ENCODE measurements around the gene SLC9A5.

SLC9A5 gene

DNA sequence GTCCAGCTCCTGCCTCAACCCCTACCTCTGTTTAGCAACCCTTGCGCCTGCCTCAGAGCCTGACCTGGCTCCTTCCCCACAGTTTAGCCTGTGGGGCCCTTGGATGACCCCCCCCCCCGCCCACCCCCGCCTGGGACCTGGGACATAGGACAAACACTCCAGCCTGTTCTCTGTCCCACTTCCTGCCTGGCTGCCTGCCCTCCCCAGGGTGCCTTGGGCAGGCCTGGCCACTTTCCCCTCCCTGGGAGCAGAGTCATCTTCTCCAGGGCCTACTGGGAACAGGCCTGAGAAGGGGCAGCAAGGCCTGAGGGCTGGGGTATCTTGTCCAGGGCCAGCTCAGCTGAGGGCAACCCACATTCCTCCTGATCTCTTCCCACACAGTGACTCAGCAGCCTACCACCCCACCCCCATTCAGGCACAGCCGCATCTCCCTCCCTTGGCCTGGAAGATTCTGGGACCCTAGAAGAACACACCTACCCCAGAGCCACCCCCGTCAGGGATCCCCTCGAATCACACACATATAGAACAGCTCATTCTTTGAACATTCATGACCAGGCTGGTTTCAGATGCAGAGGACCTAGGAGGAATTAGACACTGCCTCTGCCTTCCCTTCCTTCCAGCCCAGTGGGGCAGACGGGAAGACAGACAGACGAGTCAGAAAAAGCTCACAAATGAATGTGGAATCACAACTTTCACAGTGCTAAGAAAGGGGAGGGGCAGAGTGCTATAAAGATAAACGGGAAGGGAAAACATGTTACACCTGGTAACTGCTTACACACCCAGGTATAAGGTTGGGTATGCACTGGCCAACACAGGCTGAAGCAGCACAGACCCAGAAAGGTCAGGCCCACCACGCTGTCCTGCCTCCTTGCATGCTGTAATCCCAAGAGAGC is 7.5 kb upstream of the SLC9A5 start:
- DNase-seq, result no peak

DNA sequence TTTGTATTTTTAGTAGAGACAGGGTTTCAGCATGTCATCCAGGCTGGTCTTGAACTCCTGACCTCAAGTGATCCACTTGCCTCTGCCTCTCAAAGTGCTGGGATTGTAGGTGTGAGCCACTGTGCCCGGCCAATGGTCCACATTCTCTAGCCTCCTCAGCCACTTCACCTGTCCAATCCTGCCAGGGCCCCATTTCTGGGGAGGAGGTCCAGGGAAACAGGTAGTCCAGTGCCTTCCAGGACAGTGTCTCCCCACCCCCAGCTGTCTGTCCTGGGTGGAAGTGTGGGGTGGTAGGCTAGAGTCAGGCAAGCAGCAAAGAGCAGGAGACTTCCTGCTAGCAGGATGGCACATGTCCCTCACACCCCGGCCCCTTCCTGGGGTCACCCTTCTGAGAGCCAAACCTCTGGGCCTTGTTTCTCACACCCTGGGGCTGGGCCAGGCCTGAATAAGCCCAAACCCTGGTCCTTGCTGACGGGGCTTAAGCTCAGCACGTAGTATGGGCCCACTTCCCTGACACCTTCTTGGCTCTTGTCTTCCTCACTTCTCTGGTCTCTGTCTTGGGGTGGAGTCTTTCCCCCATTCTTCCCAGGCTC is 6.5 kb upstream of the SLC9A5 start:
- DNase-seq, result no peak

DNA sequence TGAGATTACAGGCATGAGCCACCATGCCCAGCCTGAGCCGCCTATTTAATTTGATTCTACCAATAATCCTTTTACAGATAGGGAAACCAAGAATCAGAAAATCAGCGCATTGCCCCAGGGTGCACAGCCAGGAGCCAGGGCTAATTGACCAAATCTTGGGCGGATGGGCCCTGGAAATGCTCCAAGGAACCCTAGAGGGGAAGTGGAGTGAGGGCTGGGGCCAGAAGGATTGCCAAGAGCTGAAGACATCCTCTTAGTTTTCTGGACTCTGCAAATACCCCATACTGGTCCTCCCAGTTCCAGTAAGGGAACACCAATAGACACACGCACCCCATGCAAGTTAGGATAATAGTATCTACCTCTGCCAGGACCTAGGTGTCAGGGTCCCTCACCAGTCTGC is 5.3 kb upstream of the SLC9A5 start:
- no peak for DNase-seq

DNA sequence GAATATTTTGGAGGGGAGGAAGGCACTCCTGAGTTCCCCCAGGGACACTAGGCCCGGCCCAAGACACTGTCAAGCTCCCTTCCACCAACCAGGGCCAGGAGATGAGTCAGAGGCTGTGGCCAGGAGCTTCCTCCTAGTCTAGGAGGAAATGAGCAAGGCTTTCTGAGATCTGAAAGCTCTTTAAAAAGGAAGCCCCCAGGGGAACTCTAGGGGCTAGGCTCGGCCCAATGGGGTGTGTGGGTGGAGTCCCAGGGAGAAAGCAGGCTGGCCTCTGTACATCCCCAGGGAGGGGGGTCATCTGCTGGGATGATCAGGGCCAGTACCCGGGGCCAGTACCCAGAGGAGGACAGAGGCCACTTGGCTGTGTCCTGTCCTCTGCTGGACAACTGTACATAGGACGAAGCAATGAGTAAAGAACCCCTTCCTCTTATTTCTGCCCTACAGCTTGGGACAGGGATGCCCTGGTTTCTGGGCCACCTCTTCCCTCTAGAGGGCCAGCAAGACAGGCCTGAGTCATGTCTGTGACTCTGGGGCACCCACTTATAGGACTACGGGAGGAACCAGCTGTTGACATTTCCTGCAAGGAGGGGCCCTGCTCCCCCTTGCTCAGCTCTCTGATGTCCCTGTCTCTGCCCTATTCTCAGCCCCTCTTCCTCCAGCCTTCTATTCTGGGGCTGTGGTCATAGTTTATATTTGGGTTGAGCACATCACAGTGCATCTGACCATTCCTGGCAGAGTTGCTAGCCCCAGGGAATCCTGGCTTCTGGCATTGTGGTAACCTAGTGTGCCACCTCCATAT is 4.2 kb upstream of the SLC9A5 start:
- DNase-seq, result peak; percentile 89

DNA sequence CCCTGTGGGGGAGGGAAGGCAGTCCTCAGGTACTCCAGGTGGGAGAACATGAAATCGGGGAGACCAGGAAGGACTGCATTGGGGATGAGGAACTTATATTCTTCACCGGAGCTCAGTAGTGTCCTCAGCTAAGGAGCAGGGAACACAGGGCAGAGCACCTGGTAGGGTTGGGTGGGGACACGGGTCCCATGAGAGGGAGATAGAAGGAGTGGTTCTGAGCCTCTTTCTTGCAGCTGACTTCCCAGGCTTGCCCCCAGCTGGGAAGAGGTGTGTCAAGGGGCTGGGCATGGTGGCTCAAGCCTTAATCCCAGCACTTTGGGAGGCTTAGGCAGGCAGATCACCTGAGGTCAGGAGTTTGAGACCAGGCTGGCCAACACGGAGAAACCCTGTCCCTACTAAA is 3.6 kb upstream of the SLC9A5 start:
- no peak for DNase-seq

DNA sequence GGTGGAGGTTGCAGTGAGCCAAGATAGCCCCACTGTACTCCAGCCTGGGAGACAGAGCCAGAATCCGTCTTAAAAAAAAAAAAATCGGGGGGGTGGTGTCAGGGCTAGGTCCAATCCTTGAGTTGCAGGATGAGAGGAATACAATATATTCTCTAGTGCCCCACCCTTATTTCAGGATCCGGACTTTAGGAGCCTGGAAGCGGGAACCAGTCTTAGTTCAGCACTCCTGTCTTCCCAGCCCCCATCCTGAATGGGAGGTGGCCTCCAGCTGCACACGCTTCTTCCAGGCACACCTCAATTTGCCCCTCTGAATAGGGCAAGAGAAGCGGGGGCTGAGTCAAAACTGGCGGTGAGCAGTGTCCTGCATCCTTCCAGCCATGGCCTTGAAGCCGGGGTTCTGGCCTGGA is 3.1 kb upstream of the SLC9A5 start:
- no peak for DNase-seq

DNA sequence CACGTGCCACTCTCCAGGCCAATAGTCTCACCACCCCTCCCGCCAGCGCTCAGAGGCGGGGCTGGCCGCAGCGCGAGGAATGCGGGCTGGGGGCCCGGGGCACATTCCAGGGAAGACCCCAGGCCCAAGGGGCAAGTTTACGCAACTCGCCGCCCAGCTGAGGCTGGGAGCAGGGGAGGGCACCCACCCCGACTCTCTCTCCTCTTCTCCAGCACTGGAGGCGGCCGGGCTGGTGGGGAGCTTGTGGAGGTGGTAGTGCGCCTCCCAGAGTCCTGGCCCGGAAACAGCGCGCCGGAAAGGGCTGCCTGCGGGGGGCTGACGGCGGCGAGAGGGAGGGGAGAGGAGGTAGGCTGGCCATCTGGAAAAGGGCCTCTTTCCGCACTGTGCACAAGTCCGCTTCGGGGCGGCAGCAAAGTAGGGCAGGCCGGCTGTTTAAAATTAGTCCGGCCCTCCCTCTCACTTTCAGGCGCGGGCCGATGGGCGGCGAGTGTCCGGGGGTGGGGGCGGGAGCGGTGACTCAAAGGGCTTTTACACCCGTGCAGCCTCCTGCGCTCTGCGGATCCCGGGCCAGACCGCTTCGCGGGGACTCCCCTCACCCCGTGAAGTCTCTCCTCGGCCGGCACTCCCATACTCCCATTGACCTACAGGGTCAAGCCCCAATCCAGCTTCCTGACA is 2.6 kb upstream of the SLC9A5 start:
- DNase-seq, result peak; percentile 83

DNA sequence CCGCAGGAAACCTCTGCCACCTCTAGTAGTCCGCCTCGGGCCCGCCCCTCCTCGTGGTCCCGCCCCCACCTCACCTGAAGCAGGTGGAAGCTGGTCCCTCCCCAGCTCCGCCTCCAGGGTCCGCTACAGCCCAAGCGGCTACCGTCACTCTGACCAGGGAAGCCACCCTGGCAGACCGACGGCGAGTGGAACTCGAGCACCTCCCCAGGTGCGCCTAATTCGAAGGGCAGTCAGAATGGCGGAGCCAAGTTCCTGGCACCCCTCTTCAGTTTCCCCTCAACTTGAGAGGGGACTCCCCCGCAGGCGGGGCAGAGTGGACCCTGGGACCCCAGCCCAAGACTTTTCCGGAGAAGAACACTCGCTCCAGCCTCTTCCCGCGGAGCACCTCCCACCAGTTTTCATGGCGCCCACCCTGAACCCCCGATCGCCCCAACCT is 2.0 kb upstream of the SLC9A5 start:
- DNase-seq, result peak; percentile 41

DNA sequence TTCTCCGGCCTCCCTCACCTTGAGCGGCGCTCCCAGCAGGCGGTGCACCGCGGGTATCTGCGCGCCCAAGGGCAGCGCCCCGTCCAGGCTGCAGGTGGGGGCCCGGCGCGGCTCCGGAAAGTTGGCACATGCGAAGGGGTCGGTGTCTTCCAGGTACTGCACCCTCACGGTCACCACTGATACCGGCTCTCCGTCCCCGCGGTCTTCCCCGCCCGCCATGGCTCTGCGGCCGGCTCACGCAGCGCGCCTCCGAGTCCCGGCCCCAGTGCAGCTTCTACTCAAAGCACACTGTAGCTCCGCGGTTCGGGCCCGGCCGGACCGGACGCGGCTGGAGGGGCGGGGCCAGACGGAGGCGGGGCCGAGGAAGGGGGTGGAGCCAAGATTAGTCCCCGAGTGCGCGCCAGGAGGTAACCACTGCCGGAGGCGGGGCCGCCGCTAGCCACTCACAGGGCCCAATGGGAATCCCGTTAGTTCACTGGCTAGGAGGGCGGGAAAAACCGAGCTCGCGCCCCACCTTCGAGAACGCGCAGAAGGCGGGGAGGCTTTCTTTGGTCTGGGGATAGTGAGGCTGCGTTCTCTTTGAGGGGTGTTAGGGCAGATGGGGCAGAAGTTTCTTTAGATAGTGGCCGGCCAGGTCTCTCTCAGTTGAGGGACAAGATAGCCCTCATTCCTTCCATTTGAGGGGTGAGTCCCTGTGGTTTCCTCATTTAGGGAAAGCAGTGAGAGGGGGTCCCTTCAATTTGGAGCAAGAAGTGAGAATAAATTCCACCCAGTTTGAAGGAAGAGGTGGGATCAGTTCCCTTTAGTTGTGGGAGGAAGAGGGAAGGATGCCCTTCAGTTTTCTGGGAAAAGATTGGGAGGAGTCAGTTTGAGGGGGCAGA is 1.3 kb upstream of the SLC9A5 start, which contains the start of gene FHOD1:
Gene FHOD1, minus strand, starts transcription at position 290 of the 881 bp plus-strand sequence. Its CDS starts 71 bp downstream, at position 219.
- DNase-seq, result peak; percentile 99

DNA sequence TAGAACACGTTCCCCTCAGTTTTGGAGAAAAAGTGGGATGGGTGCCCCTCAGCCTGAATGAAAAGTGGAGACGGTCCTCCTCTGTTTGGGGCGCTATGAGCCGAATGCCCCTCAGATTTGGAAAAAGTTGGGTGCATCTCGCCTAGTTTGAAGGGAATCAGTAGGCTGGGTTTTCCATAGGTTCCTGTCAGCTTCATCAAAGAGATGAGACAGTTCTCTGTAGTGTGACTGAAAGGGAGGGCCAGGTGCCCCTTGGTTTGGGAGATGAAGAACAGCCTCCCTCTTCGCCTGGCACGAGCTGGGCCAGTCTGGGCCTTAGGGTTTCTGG is 742 bp upstream of the SLC9A5 start:
- DNase-seq, result peak; percentile 40

DNA sequence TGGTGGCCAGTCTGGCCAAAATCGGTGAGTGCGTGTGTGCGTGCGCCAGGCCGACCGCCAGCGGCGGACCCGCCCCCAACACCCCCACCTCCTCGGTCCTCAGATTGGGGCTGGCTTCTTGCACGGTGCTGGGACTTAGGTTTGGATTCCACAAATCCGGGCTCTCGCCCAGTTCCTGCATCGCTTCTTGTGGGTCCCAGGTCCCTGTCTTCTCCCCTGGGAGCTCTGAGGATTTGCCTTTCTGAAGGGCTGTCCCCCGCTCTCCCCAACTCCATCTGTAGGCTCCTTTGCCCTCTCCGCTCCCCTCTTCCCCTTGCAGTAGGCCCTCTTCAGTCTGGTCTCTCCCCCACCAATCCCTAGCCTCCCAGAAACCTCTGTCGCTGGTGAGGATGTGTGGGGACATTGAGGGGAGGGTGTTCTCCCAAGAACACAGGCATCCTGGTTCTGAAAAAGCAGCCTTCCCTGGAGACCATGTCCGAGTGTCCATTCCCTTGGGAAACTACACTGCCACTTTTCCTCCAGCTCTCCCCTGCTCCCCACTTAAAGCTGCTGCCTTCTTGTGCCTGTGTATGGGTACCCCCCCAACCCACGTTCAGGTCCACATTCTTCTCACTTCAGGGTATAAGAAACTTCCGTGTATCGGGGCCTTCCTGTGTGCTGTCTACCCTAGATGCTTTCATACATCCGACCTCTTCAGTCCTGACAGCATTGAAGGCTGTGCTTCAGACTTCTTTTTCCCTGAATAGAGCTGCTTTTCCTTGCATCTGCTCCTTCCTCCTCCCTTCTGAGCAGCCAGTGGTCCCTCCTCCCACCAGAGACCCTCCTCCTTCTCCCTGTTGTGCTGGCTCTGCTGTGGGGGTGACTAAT is 632 bp downstream of the SLC9A5 start:
- DNase-seq, result no peak

DNA sequence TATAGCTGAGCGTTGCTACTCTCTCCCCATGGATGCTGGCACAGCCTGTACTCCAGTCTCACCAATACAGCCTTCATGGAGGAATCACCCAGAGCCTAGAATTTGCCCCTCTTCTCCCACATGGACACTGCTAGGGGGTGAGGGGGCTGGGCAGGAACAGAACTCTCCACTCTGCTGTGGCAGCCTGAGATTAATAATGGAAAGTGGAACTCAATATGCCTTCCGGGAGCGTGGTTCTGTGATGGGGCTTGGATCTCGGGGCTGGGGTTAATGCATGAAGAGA is 1.2 kb downstream of the SLC9A5 start:
- DNase-seq, result no peak

DNA sequence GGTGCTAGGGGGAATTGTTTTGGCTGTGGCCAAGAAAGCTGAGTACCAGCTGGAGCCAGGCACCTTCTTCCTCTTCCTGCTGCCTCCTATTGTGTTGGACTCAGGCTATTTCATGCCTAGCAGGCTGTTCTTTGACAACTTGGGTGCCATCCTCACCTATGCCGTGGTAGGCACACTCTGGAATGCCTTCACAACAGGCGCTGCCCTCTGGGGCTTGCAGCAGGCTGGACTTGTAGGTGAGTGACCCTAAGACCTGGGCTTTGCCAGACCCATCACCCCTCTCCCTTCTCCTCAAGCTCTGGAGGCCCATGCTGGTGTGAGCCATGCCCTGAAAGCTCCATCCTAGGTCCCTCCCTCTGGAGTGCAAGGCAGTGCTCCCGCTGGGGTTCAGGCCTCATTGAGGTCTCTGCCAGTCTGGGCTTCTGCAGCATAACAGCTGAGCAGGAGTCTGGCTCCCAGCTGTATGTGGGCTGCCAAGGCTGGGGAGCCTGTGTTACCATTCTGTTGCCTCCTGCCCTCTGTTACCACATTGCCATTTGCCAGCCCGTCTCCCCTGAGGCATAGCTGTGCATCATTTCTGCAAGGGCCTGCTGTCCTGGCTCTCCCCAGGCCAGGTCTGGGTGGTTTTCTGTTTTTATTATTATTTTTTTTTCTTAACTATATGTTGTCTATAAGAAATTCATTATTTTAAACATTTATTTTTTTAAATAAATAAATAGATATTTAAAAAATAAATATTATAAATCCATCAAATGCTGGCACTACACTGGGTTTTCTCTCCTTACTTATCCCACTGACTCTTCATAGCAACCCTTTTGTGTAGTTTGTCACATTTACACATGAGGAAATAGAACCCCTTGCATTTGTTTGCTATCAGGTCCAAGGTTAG is 4.1 kb downstream of the SLC9A5 start:
- DNase-seq, result no peak

DNA sequence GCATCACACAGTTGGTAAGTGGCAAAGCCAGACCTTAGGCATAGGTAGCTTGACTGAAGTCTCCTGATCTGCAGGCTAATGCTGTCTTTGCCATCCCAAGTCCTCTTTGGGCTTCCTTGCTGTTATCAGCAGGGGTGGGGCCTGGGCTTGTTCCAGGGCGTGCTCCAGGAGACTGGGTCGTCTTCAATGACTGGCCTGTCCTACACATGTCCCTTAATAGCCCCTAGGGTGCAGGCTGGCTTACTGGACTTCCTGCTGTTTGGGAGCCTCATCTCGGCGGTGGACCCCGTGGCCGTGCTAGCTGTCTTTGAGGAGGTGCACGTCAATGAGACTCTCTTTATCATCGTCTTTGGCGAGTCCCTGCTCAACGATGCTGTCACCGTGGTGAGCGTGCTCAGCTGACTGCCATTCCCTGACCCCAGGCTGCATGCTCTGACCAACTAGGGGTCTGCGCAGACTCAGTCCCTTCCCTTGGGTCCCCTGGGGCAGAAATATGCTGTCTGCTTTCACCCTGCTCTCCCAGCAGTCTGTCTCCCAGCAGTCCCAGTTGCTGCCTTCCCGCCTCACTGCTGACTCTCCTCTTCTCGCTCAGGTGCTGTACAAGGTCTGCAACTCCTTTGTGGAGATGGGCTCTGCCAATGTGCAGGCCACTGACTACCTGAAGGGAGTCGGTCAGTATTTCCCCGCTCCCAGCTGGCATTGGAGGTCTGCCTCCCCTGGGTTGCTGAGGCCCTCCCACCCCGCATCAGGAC is 6.2 kb downstream of the SLC9A5 start:
- peak; percentile 61 for DNase-seq

DNA sequence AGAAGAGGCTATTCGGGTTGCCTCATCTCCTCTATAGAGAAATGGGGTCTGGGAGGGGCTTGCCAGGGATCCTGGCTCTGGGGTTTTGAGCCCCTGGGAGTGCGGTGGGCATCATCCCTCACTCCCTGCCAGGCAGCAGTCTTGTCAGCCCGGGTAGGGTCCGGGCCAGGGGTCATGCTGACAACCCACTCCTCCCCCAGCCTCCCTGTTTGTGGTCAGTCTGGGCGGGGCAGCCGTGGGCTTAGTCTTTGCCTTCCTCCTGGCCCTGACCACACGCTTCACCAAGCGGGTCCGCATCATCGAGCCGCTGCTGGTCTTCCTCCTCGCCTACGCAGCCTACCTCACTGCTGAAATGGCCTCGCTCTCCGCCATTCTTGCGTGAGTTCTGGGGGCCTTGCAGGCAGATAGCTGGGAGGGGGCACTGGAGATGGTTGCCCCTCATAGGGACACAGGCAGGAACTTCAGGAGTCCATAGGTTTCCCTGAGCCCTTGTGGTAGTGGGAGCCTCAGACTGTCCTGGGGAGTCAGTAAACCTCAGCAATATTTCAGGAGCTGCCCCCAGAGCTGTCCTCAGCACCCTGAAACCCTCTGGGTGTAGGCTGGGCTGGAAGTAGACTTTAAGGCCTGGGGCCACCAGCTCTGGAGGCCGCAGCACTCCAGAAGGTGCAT is 6.9 kb downstream of the SLC9A5 start:
- DNase-seq, result no peak

DNA sequence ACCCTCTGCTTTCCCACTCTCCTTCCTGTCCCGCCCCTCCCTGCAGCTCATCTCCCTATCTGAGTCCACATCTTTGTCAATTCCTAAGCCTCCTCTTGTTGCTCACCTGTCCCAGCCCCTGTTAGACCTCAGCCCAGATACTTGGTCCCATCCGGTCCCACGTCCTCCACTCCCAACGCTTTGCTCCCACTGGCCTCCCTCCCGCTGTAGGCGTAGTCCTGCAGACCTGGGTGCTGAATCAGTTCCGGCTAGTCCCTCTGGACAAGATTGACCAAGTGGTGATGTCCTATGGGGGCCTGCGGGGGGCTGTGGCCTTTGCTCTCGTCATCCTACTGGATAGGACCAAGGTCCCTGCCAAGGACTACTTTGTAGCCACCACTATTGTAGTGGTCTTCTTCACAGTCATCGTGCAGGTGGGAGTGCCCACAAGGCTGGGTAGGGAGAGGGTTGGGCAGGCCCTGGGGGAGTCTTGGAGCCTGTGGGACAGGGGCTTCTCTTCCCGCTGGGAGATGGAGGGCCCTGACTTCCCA is 8.0 kb downstream of the SLC9A5 start:
- no peak for DNase-seq

DNA sequence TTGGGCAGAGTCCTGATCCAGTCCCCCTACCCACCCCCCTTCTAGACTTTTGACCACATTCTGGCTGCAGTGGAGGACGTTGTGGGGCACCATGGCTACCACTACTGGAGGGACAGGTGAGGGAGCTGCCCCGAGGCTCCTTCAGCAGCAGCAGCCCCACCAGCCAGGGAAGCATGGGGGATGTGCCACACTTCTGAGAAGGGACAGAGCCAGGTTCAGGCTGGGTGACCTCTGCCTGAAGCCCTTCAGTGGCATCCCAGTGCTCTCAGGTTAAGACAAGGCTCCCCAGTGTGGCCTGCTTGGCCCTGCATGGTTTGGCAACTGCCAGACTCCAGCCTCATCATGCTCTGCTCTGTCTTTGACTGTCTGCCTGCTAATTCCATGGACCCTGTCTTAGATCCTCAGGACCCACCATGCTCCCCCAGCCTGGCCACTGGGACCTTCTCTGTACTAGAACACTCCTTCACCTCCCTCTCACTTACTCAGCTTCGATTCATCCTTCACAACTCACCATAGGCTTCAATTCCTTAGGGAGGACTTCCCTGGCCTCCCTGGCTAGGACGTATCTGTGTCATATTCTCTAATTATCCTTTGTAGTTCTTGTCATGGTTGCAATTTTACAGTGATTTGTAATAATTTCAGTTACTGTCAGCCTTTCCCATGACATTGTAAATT is 8.8 kb downstream of the SLC9A5 start:
- no peak for DNase-seq

Data from hematopoietic multipotent progenitor cell treated with erythropoietin and hydrocortisone succinate and interleukin-3 and kit ligand, for 6 days (in vitro differentiated cells).